Left renal cortex interstitium (tissue), 4 donors: Measurements from ENCODE around the gene SERTM1. TPM values are rescaled to one million over a fixed set of nuclear protein-coding genes. Genes with fewer than 3 reads are reported as not detected.
A peak's percentile ranks its signal among the peaks of the same experiment; 100 is the strongest.

Experiments used
- DNase-seq, 4 donors: peaks; one replicate each; pipeline ENCODE4 v3.0.0-alpha.2; 2013; ENCODE audit warnings: low read depth in 4 of 4, low spot score in 2 of 4, missing footprints in 1 of 4
- polyA plus RNA-seq, 4 donors: library from polyadenylated mRNA; unstranded; fragments of 120-200 nt; gene quantifications; one replicate each; pipeline ENCODE4 v1.2.1, GENCODE V29; 2013; ENCODE audit not compliant: insufficient read length in 4 of 4

The SERTM1 gene
- polyA plus RNA-seq, result under 1 TPM; 0.35 to 0.84 (median 0.41) TPM

DNA sequence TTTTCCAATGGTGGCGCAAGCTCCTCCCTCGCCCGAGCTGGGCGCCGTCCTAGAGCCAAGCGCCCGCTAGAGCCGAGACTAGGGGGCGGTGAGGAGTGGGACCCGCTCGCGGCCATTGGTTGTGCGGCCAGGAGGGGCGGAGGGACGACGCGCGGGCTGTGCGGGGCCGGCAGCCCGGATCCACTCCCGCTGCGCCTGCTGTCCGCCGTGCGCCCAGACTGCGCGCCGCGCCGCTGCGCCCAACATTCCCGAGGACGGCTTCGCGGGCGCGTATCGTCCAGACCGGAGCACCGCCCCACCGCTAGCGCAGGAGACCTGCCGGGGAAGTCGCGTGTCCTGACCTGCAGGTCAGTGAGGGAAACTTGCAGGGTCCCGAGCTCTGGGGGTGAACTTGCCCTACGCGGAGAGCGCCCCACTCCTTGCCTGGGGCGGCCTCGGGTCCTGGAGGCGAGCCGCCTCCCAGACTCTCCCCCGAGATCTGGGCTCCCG lies at the start of gene SERTM1:
SERTM1 (plus strand) TSS at position 183 of the 489 bp plus-strand sequence. CDS start 21,059 bp downstream, outside the sequence.
- DNase-seq, result peak in 1 of 4 donors; percentile 51

DNA sequence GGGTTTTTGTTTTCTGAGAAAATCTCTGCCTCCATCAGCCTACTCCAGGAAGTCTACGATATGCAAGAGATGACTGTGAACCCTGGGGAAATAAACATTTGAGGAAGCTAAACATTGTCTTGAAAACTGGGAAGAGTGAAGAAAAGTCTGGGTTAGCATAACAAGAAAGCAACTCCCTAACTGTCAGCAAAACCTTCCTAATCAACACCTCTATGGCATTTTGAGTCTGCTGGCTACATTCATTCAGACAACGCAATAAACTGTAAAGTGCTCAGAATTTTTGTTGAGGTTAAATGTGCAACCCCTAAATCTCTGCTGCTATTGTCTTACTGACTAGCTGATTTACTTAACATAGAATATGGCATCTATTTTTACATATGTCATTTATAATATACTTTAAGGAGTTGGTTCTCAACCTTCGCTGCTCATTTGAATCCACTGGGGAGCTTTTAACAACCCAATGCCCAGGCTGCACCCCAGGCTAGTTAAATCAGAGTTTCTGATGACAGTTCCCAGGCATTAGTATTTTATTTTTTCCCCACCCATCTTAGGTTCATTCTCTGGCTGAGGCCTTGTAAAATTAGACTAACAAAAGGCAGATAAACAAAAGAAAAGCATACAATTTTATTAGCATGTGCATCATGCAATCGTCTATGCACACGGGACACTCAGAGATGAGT lies 45.3 kb upstream of the SERTM1 start:
- no peak for DNase-seq

DNA sequence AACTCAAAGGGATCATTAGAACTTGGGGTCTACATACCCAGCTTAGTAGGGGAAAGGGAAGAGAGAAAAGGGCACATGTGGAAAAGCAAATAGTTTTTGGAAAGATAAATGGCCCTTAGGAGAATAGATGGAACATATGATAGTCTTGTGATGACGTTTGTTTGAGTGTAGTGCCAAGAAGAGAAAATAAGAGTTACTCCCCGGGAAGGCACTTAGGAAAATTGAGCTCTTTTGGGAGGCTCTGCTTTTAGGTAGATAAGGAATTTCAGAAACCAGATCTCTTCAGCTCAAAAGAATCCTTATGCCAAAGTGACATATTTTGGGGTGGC lies 44.8 kb upstream of the SERTM1 start:
- DNase-seq, result no peak

DNA sequence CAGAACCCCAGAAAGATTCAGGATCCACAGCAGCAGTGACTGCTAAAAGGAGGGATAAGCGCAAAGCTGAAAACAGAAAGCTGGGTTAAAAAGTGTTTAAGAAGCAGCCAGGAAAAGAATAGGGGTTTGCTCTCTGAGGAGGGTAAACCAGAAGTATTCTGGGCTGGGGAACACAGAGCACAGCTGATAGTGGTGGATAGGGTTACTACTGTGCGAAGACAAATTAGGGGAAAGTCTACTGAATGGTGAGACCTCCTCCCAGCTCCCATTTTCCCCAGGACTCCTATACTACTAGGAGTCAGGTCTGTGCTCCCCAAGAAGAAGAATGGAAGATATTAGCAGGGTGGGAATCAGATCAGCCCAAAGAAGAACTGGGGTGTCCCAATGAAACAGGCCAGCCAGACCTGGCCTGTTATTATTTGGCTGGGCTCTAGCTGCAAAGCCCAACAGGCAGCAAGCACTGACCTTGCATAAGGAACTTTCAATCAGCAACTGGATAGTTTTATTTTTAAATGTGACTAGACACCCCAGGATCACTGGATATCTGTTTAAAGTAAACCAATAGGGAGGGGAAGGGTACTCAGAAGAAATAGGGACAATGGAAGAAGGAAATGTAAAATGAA lies 43.5 kb upstream of the SERTM1 start:
- no peak for DNase-seq

DNA sequence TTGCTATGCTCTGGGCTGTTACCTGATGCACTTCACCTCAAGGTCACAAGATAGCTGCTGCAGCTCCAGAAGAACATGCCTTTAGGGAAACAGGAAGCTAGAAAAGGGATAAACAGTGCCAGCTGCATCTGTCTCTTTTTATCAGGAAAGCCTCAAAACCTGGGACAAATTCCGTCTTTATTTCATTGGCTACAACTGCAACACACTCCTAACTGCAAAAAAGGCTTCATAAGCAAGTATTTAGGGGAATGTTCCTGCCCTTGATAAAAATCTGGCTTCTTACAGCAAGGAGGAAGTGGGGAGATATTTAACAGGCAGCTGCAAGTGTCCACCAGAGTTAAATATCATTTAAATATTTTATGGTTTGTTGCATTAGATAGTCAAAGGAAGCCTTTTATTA lies 34.2 kb upstream of the SERTM1 start:
- DNase-seq, result no peak

DNA sequence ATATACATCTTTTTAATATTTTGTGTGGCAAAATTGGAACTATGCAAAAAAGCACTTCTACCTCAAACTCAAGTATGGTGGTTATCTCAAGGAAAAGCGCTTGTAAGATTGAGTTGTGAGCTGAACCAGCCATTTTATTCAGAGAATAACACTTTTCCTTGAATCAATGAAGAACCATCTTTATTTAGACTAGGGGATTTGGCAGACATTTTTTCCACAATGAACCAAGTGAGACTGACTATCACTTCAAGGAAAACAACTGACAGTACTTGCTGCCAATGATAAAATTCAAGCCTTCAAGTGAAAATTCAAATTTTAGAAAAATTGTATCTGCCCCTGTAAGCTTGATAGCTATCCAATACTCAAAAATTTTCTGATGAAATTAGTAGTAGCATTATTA lies 23.2 kb upstream of the SERTM1 start:
- DNase-seq, result no peak

DNA sequence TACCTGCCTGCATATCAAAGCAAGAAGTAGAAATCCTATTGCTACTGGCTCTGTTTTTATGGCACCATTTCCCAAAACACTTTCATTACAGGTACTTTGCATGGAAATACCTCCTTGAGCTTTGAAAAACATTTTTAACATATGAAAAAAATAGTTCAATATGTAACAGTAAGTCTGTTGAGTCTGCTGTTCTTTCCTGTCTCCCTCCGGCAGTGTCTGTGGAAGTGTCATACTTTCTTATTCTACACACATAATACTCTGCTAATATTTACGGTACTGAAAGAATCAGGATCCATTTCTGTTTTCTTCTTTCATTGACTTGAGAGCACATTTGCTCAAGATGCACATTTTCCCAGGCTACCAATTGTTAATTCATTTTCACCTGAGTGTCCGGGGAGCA lies 8.2 kb upstream of the SERTM1 start:
- no peak for DNase-seq

DNA sequence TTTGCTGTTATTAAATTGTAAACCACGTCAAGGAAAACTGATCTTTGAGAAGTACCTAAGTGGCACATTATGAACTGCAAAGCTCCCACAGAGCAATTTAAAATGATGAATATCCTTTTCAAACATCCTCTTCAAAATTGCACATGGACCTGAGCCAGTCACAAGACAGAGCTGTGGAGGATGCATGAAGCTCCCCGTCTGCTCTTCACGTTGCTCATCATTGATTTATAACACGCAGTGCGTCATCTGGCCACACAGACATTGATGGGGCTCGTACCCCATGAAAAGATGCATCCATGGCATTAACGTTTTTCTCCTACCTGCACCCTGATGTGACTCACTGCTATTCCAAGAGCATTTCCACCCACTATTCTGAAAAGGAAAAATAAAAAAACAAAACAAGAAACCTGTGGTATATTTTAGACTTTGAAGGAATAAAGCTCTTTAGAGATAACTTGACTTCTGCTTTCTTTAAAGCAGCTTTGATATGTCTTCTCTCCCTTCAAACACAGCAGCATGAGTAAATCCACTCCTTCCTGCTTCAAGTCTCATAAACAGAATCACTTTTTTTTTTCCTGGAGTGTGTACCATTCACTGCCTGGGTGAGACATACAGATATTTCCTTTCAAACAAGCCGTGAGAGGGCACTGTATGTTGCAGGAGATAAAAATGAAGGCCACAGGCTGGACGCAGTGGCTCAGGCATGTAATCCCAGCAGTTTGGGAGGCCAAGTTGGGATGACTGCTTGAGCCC lies 7.2 kb upstream of the SERTM1 start:
- DNase-seq, result no peak

DNA sequence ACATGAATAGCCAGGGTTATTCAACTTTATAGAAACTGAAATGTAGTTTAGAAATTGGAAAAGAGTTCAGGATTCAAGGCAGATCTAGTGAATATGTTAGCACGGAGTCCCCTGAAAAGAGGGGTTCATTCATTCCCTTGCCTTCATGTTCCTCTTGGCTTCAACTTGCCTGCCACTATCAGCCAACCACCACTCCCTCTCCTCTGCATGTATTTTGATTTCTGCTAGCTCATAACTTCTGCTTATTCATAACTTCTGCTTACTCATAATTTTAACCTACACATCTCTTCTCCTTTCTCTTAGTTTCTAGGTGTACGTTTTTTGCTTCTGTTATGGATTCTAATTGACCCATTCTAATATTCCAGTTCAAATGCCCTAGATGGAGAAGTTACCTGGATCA lies 5.5 kb upstream of the SERTM1 start:
- no peak for DNase-seq

DNA sequence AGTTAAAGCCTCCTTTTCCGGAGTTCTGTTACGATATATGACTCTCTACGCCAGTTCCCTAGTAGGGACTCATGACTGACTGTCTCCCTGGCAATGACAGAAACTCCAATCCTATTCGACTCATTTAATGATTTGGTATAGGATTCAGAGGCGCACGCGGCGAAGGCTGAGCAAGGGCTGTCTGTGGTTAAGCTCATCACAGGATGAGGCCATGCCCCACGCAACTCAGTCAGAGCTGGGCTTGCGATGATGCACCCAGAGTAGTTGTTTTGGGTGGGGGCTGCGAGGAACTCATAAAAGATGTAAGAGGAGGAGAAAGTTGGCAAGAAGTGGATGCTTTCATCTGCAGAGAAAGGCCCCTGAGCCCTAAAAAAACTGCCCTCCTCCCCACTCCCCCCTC lies 468 bp upstream of the SERTM1 start:
- DNase-seq, result no peak

DNA sequence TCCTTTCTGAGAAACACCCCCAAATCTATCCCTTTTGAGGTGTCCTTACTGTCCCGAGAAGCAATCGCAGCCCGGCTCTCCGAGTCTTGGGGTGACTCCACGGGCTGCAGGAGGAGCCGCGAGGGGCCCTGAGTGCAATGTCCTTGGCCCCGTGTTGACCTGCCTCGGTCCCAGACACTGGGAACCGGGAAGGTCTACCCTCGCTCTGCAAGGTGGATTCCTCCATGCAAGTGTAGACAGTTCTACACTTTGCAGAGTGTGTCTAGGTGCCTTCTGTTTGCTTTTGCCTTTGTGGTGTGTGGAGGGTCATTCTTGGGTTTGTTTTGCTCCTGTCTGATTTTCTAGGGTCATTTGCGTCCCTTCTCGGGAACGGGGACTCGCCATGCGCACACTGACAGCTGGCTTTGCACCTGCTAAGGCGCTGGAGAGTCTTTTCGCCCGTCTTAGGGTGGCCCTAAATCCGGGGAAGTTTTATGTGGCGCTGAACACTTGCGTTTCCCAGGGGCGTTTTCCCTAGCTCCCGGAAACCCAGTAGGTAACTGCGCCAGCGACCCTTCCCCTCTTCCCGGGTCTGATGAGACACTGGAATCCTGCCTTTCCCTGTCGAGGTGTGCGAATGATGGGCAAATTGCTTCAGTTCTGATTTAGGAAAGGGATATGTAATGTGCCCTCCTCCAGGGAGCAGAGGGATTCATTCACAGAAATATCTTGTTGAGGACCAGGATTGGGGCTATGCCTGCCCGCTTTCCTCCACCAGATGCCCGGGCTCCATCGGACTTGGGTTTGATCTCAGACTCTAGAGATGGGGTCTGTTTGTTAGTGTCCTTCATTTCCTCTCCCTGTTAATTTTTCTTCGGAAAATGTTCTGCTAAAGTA lies 755 bp downstream of the SERTM1 start:
- no peak for DNase-seq

DNA sequence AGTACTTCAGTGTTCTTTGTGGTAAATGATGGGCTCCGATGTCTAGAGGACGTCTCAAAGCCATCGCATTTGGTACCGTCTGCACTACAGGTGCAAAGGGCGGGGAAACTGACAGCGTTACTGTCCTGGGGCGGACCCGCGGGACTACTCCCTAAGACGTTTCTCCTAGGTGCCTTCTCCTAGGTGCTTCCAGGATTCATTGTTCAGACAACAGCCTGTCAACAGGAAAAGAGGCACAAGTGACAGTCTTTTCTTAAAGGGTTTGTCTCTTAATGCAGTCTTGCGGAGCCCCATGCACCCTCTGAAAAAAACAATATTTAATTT lies 1.4 kb downstream of the SERTM1 start:
- no peak for DNase-seq

DNA sequence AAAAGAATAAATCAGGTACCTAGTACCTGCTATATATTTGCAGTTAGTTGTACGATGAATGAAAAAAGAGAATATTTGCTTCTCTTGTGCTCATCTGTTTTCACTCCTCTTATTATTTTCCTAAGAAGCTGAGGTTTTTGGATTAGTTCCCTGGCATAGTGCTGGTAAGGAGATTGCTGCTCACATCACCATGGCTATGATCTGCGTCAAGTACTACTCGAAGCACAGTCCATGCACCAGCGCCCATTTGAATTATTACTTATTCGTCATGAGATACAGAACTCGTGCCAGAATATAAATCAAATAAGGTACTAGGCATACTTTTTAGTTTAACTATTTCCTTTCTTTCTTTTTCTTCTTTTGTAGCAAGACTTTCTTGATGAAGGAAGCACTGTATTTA lies 7.1 kb downstream of the SERTM1 start:
- no peak for DNase-seq

DNA sequence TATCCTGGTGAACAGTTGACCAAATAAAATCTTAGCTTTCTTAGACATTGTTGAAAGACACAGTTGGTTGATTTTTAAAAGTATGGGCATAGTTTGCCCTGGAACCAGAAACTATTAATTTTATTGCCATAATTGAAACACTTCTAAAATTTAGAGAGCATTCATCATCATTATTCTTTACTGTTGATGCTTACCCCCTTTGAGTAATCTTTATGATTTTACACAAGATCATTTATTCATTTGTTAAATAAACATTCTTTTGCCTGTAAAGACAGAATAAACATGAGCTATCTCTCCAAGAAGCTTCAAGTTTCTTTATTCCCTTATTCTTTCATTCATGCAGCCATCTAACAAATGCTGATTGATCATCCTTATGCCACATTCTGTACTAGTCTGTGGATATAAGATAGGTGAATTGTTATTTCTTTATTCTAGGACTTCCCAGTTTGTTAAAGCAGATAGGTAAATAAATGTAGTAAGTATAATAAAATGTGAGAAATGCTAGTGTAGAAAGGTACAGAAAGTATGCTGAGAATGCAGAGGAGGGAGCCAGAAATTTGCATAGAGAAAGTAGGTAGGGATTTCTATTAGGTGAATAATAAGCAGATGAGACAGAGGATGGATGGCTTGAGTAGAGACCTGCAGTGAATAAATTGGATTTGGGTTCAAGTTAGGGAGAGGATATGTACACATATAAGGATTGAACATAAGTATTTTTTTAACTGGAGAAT lies 8.2 kb downstream of the SERTM1 start:
- DNase-seq, result no peak

DNA sequence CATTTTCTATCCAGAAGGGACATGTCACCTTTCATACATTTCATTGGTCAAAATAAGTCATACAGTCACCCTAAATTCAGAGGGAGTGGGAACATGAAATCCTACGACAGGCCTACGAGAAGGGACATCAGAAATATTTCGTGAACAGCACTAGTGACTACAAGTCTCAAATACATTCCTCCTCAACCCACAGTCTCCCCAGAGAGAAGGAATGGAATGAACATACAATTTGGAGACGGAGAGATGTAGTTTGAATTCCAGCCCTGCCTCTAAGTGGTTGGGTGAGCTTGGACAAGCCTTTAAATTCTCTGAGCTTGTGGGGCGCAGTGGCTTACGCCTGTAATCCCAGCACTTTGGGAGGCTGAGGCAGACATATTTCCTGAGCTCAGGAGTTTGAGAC lies 9.9 kb downstream of the SERTM1 start:
- DNase-seq, result no peak

DNA sequence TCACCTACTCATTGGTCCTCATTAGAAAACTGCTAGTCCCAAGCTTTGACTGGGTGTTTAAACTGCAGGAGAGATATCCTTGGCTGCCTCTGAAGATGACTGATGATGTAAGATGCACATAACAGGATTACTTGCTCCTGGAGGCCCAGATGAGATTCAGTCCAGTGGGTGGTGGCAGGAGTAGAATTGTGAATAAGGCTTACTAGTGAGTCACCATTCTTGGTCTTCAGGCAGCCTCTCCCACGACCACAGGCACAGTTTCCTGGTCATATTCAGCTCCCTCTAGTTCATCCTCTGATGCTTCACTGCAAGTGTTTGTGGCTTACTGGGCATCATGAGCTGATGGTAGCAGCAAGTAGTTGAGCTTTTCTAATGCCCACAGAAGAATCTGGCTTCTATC lies 12.1 kb downstream of the SERTM1 start:
- no peak for DNase-seq

DNA sequence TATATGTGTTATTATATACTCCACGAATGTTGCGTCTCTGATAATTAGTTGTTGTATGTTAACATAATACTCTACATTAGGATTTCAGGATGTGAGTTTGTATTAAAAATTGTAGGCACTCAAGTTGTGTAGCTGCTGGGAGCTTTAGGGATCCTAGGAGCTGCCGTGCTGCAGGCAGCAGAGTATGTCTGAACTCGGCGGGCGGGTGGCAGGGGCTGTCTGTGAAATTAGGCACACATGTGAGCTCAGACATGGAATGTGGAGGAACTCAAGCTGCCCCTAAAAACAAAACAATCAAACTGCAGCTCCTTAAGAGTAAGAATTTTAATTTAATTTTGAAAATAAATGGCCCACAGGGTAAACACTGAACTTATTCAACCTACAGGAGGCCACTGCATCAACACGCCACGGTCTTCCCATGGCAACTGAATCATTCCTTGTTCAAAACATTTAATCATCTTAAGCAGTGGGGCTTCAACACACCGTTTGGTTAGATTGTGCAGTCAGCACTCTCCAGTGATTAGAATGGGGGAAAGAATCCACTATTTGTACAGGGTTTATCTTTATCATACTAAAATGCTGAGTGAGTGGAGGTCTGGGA lies 22.7 kb downstream of the SERTM1 start:
- no peak for DNase-seq

DNA sequence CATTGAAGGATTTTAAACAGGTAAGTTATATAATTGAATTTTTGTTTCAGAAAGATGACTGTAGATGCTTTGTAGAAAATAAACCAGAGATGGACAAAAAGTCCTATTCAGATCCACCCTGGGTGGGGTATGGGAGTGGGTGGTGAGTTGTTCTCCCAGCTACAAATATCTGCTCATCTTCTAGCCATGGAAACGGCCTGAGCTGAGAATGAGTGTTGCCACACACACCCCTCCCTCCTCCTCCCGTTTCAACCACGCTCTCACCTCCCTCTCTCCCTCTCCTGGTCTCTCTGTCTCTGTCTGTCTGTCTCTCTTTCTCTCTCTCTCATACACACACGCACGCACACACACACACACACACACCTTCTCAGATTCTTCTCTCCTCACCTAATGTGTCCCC lies 26.4 kb downstream of the SERTM1 start:
- DNase-seq, result no peak

DNA sequence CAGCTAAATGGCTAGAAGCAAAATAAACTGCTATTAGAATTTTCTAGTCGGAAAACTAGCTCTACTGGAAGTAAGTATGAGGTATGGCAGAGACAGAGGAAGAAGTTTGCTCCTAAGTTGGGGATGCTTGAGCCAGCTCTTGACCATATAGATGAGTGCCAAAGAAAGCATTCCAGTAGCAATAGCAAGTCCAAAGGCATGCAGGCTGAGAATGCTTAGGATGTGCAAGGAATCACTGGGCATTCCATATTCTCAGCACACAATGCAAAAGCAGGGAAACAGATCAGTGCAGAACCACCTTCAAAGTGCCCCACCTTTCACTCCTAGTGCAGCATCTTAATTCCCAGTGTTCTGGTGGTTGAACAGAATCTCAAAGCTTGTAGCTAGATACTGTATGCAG lies 32.9 kb downstream of the SERTM1 start:
- no peak for DNase-seq
